ENCODE measurements around the gene DLGAP4. TPM values are rescaled to one million over a fixed set of nuclear protein-coding genes. Genes with fewer than 3 reads are reported as not detected.

Gene DLGAP4
- polyA plus RNA-seq, 4 donors = 24.3 to 37.9 (median 28.3) TPM

Other genes with a start within 250 kb of the DLGAP4 start
- 10 to 100 TPM; 10.5 to 26.5 (median 12.6) TPM for gene EPB41L1, start 151.6 kb upstream of the DLGAP4 start, polyA plus RNA-seq
- 10 to 100 TPM; 15.7 to 29.3 (median 23.2) TPM for gene AAR2, start 69.9 kb upstream of the DLGAP4 start, polyA plus RNA-seq
- 100 to 1,000 TPM in 1 of 4 donors, 10 to 100 TPM in 2, 1 to 10 TPM in 1; 7.4 to 279 (median 62.9) TPM for gene MYL9, start 235.2 kb downstream of the DLGAP4 start, polyA plus RNA-seq